Activated CD4-positive, alpha-beta T cell treated with anti-CD3 and anti-CD28 coated beads, Interleukin-2, amount 50 U/mL, for 4 hours (primary cell): ENCODE measurements around the gene GMPPB.
"Not testable (repeated sequence)": the region's sequence is repeated elsewhere in the genome, so short reads cannot be mapped to it uniquely, and the experiment has no call there.

Source experiments
- DNase-seq, 2 experiments: peaks; one replicate each; pipeline ENCODE4 v3.0.0-alpha.2; 2020

GMPPB gene

GRCh38 chr3:49712631-49713317, 11.0 kb downstream of the GMPPB start:
- DNase-seq, result no peak

DNA sequence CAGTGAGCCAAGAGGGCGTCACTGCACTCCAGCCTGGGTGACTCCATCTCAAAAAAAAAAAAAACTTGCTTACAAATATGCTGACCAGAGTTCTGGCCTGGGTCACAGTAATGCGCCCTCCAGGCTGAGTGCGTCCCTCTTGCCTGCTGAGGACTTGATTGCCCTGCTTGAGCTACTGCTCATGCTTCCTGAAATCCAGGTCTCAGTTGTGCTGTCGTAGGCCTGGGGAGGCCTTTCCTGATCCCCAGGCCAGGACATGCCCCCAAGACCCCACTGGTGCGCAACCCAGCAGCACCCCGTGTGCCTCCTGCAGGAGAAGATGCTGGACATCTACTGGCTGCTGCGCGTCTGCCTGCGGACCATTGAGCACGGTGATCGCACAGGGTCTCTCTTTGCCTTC, 11.6 kb downstream of the GMPPB start:
- DNase-seq, result no peak

GRCh38 chr3:49711489-49711888, 12.3 kb downstream of the GMPPB start:
- DNase-seq, result no peak

- DNase-seq, result no peak
Measured at GRCh38 chr3:49709852-49710251, 13.9 kb downstream of the GMPPB start.

DNA sequence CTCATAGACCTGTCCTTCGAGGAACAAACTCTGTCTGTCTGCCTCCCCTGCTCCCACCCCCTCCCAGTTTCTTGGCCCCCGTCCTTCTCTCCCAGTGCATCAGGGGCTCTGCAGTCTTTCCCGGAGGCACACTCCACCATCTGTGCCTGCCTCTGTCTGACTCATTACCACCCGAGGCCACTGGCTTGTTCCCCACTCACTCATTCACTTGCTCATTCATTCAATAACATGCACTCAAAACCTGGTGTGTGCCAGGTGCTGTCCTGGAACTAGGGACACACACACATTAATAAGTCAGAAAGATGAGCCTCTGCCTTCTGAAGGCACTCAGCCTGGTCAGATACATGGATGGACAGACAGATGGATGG, 16.7 kb downstream of the GMPPB start:
- DNase-seq, result no peak

DNA sequence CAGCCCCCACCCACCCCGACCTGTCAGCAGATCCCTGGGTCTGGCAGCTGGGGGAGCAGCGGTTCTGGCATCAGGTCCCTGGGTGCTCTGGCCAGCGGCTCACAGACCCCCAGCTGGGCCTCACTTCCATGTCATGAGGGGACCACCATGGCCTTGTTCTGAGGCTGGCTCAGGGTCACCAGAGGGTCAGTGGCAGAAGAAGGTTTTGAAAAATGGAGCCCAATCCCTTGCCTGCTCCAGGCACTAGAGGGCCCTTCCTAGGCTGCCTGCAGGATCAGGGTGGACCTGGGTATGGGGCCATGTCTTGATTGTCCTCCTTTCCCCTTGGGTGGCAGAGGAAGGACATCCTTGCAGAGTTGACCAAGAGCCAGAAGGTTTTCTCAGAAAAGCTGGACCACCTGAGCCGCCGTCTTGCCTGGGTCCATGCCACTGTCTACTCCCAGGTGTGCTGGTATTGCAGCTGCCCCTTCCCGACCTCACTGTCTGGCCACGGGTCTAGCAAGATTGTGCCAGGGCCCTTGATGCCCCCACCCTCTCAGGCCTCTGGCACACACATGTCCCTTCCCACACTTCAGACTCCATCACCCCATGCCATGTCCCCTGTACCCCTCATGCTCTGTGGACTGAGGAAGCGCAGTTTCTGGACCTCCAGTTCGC, 17.2 kb downstream of the GMPPB start:
- no peak for DNase-seq

- DNase-seq, result no peak
Measured at GRCh38 chr3:49705390-49705960, 18.3 kb downstream of the GMPPB start.

DNA sequence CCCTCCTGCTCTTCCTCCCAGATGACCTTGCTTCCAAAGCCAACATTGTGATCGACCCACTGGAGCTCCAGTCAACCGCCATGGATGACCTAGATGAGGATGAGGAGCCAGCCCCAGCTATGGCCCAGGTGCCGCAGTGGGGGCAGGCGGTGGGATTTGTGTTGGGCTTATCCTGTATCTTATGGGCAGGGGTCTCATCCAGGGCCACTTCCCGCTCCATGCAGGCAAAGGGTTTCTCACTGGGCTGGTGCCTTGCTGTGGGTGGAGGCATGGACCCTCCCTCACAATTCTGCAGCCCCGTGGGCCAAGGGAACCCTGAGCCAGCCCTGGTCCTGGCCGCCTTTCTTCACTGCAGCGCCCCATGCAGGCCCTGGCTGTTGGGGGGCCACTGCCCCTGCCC, 19.1 kb downstream of the GMPPB start:
- no peak for DNase-seq

DNA sequence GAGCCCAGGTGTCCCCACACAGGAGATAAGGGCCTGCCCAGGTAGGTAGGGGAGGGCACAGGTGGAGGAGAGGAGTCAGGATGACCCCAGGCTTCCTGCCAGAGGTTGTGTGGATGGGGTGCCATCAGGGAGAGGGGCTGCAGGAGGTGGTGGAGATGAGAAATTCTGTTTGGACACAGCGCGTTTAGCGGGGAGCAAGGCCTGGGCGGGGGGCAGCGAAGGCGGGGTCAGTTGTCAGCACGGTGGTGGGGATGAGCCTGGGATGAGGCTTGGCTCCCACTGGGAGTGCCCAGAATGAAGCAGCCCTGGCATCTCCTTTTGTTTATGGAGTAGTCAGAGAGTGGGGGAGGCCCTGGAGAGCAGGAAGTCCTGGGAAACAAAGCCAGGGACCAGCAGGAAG, 19.8 kb downstream of the GMPPB start:
- no peak for DNase-seq

DNA sequence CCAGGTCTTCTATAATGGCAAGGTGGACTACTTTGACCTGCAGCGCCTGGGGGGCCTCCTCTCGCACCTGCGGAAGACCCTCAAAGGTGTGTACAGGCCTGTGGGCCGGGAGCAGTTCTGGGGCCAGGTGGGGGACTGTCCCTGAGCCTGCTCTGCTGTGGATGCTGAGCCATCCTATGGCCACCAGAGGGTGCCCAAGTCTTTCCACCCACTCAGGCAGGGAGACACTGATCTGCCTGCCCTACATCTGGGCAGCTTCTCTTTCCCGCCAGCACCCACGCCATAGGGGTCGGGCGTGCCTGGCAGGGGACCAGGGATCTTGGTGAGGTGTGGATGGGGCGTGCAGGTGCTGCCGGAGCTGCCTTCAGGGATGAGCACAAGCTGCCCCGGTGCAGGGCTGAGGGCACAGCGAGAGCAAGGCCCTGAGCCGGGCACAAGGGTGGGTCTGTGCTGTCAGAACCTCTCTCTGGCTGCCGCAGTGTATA, 20.3 kb downstream of the GMPPB start:
- peak; percentile 58 to 62 for DNase-seq

GRCh38 chr3:49702672-49703071, 21.1 kb downstream of the GMPPB start:
- DNase-seq, result no peak

GRCh38 chr3:49701388-49702077, 22.2 kb downstream of the GMPPB start:
- no peak for DNase-seq

GRCh38 chr3:49700453-49701128, 23.2 kb downstream of the GMPPB start:
- no peak for DNase-seq

DNA sequence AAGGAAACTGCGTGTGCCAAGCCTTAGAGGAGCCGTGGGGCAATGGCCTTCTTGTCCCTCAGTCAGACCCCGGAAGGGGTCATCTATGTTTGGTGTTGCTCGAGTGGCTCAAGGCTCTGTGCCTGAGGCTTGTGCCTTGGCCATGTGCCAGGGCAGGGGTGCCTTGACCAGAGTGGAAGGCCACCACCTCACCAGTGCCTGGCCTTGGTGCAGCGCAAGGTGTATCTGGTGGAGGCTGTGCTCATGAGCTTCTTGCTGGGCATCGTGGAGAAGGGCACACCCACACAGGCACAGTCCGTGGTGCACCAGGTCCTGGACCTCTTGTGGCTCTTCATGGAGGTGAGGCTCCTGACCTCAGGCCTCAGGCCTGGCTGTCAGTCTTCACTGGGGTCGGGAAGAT, 23.7 kb downstream of the GMPPB start:
- no peak for DNase-seq

DNA sequence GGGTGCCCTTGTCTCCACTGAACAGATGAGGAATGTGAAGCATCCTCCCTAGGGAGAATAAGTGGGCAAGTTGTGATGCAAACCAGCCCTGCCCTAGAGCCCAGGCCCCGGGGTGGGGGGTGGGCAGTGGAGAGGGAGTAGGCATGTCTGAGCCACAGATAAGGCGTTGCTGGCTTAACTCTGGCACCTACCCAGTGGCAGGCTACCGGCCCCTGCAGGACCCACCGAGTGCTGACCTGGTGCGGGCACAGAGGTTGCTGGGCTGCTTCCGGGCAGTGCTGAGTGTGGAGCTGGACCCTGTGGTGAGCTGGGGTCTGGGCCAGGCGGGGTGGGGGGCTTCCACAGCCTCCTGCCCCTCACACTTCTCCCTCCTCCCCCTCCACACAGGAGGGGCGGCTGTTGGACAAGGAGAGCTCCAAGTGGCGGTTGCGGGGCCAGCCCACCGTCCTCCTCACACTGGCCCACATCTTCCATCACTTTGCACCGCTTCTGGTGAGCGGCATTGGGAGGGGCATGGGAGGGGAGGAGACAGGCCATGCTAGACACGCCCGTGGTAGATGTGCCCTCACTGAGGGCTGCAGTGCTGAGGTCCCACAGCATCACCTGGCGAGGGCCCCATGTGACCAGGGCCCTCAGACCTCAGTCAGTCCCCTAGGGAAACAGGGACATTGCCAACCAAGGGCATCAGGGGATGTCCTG, 24.3 kb downstream of the GMPPB start:
- DNase-seq, result no peak

DNA sequence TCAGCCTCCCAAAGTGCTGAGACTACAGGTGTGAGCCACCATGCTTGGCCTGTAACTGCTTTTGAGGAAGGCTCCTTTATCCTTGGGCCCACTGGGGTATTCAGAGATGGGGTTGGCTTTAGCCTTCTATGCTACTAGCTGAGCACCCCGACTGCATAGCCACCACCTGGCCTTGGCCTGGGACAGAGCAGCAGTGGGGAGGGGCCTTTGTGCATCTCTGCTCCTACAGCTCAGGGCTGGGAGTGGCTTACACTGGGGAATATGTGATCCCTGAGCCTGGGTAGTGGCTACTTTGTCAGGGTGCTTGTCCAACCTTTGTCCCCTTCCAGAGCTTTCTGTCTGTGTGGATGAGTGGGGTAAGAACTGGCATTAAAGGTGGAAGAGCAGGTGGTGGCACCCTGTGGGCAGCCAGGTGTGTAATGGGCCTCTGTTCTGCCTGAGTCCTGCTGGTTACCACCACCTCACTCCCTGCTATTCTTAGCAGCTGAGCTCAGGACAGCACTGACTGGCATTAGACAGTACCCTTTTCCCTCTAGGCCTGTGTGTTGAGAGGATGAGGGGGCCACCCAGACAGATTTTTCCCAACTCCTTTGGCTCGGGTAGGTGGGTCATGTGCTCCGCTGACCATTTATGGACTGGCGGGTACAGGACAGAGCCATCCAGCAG, 28.3 kb downstream of the GMPPB start:
- DNase-seq, result not testable (repeated sequence)

GRCh38 chr3:49694409-49695070, 29.2 kb downstream of the GMPPB start:
- DNase-seq, result not testable (repeated sequence)

- not testable (repeated sequence) for DNase-seq
Measured at GRCh38 chr3:49691481-49691880, 32.3 kb downstream of the GMPPB start.

GRCh38 chr3:49690856-49691255, 32.9 kb downstream of the GMPPB start:
- DNase-seq, result not testable (repeated sequence)

DNA sequence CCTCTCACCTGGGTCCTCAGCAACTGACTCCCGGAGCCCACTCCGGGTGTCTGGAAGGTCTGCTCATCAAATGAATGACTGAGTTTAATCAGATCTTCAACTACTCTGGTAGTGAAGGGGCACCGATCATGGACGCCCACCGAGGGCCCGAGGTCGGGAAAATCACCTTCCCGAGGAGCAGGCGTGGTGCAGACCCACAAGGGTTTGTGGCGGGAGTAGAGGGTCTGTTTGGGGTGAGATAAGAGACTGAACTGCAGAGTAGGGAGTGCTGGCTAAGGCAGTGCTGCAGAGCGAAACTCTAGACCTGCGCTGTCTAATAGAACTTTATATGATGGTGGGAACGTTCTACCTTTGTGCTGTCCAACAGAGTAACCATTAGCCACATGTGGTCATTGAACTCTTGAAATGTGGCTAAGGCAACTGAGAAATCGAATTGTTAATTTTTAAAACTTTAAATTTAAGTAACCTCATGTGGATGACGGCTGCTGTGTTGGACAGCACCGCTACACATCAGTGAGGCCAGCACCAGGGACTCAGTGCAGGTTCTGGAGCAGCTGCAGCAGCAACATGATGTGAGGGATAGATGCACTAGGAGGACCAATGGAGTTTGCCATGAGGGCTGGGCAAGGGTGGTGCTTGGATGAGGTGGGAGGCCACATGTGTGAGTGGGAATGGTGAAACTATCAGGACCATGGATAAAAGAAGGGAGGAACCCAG, 33.7 kb downstream of the GMPPB start:
- not testable (repeated sequence) for DNase-seq
